ENCODE data around the gene HMCN2. TPM values are rescaled to one million over a fixed set of nuclear protein-coding genes. Genes with fewer than 3 reads are reported as not detected.

The HMCN2 gene
- total RNA-seq, 1 donor from 2014 or later = 5.8 TPM

- no peaks in the 10 kb centered on the region for H3K36me3 Mint-ChIP-seq
- no peaks in the 10 kb centered on the region for H3K9me3 Mint-ChIP-seq
- H3K27ac Mint-ChIP-seq = no peak overlapping the region
- no peaks in the 10 kb centered on the region for H3K27me3 Mint-ChIP-seq (ENCODE audit: low read depth)
- H3K4me3 Mint-ChIP-seq = no peak overlapping the region
- TF ChIP-seq CTCF (IDR thresholded peaks at IDR 0.05; ENCODE audit: unreplicated experiment) = no peak
- H3K4me1 Mint-ChIP-seq = no peaks in the 10 kb centered on the region
- no peak for DNase-seq (ENCODE audit: low spot score in 2 of 2, unreplicated experiment in 2 of 2)
Observed at GRCh38 chr9:130311003-130311402, 45.4 kb downstream of the HMCN2 start.

GRCh38 chr9:130311408-130312140, 46.0 kb downstream of the HMCN2 start:
- no peak overlapping the region for H3K4me3 Mint-ChIP-seq
- H3K27ac Mint-ChIP-seq = no peak overlapping the region
- TF ChIP-seq CTCF (IDR thresholded peaks at IDR 0.05; ENCODE audit: unreplicated experiment) = no peak
- no peaks in the 10 kb centered on the region for H3K4me1 Mint-ChIP-seq
- DNase-seq (ENCODE audit: low spot score in 2 of 2, unreplicated experiment in 2 of 2) = no peak
- no peaks in the 10 kb centered on the region for H3K9me3 Mint-ChIP-seq
- H3K27me3 Mint-ChIP-seq (ENCODE audit: low read depth) = no peaks in the 10 kb centered on the region
- no peaks in the 10 kb centered on the region for H3K36me3 Mint-ChIP-seq

- no peaks in the 10 kb centered on the region for H3K27me3 Mint-ChIP-seq (ENCODE audit: low read depth)
- no peaks in the 10 kb centered on the region for H3K36me3 Mint-ChIP-seq
- no peak overlapping the region for H3K27ac Mint-ChIP-seq
- H3K9me3 Mint-ChIP-seq = no peaks in the 10 kb centered on the region
- DNase-seq (ENCODE audit: low spot score in 2 of 2, unreplicated experiment in 2 of 2) = no peak
- no peak overlapping the region for H3K4me3 Mint-ChIP-seq
- peaks cover 7% of the 10 kb centered on the region for H3K4me1 Mint-ChIP-seq
- TF ChIP-seq CTCF (IDR thresholded peaks at IDR 0.05; ENCODE audit: unreplicated experiment) = no peak
Observed at GRCh38 chr9:130313103-130313858, 47.7 kb downstream of the HMCN2 start.

- TF ChIP-seq CTCF (IDR thresholded peaks at IDR 0.05; ENCODE audit: unreplicated experiment) = no peak
- no peak overlapping the region for H3K27ac Mint-ChIP-seq
- no peaks in the 10 kb centered on the region for H3K36me3 Mint-ChIP-seq
- H3K9me3 Mint-ChIP-seq = no peaks in the 10 kb centered on the region
- no peaks in the 10 kb centered on the region for H3K27me3 Mint-ChIP-seq (ENCODE audit: low read depth)
- no peak for DNase-seq (ENCODE audit: low spot score in 2 of 2, unreplicated experiment in 2 of 2)
- no peak overlapping the region for H3K4me3 Mint-ChIP-seq
- peaks cover 7% of the 10 kb centered on the region for H3K4me1 Mint-ChIP-seq
Observed at GRCh38 chr9:130315446-130316226, 50.1 kb downstream of the HMCN2 start.

- TF ChIP-seq CTCF (IDR thresholded peaks at IDR 0.05; ENCODE audit: unreplicated experiment) = no peak
- Mint-ChIP-seq H3K4me3 (no peak overlapping the region), H3K4me1 (peaks cover 12% of the 10 kb centered on the region)
Observed at GRCh38 chr9:130316430-130316829, 50.9 kb downstream of the HMCN2 start.

More at GRCh38 chr9:130316430-130316829, 50.9 kb downstream of the HMCN2 start:
- H3K36me3 Mint-ChIP-seq = no peaks in the 10 kb centered on the region
- no peaks in the 10 kb centered on the region for H3K9me3 Mint-ChIP-seq
- no peak for DNase-seq (ENCODE audit: low spot score in 2 of 2, unreplicated experiment in 2 of 2)
- peaks cover 6% of the 10 kb centered on the region for H3K27me3 Mint-ChIP-seq (ENCODE audit: low read depth)
- H3K27ac Mint-ChIP-seq = no peak overlapping the region

All from mesothelial cell of epicardium (in vitro differentiated cells).